Testis (tissue), 3 donors: ENCODE data around the gene PDIA4. TPM values are rescaled to one million over a fixed set of nuclear protein-coding genes. Genes with fewer than 3 reads are reported as not detected.

Source experiments
- DNase-seq: peaks from one replicate; pipeline ENCODE4 v3.0.0-alpha.2; 2019
- H3K27ac ChIP-seq, 2 donors: fragments of 200-600 bp; sonication (generic); one replicate each; pipeline ENCODE4 v1.5.1; 2019
- H3K27me3 ChIP-seq: fragments of 200-600 bp; sonication (generic); one replicate; pipeline ENCODE4 v1.5.1; 2019
- H3K36me3 ChIP-seq: fragments of 200-600 bp; sonication (generic); one replicate; pipeline ENCODE4 v1.5.1; 2017; ENCODE audit warnings: low read depth; ENCODE audit errors: missing control alignments
- H3K4me1 ChIP-seq: fragments of 200-600 bp; sonication (generic); one replicate; pipeline ENCODE4 v1.5.1; 2019
- H3K4me3 ChIP-seq, 2 donors: fragments of 200-600 bp; sonication (generic); one replicate each; pipeline ENCODE4 v1.5.1; 2017 to 2019
- H3K9me3 ChIP-seq: fragments of 200-600 bp; sonication (generic); one replicate; pipeline ENCODE4 v1.5.1; 2017
- POLR2A ChIP-seq: fragments of 450-650 bp; IDR thresholded peaks from one replicate; pipeline ENCODE4 v1.6.1; 2017; ENCODE audit warnings: antibody characterized with exemption, mild to moderate bottlenecking, moderate library complexity
- whole genome bisulfite sequencing, 2 donors: methylation state at CpG; one replicate each; pipeline ENCODE4 v1.1.5; 2018; 5-methylcytosine and 5-hydroxymethylcytosine counted together
- intact Hi-C: fragments of 100-400 bp; cut with DNase I; formaldehyde crosslinking; loops from one replicate; pipeline ENCODE4 v1.15.1; 2023; ENCODE audit warnings: low total_unique reads
- polyA plus RNA-seq: library from polyadenylated mRNA; stranded (reverse); fragments of 350-450 nt; fragmentation: Illumina TruSeq; extraction: RNeasy Lipid Tissue Mini Kit (QIAGEN cat#74804); gene quantifications from one replicate; pipeline ENCODE4 v1.2.3, GENCODE V29; 2014; ENCODE audit warnings: low read depth, low replicate concordance; ENCODE audit not compliant: insufficient read depth
- total RNA-seq, 2 donors: library from RNA; depleted of rRNA; stranded (reverse); fragments of >200 nt; gene quantifications; one replicate each; pipeline ENCODE4 v1.2.3, GENCODE V29; 2016
- TF ChIP-seq, protein P1 (sequence below), 3 experiments: fragments of 450-650 bp in 2 of 3; fragments of 200-600 bp in 1 of 3; sonication (generic) in 1 of 3; IDR thresholded peaks; one replicate each; pipeline ENCODE4 v1.5.1; 2016 to 2019; ENCODE audit warnings: antibody characterized with exemption in 3 of 3, mild to moderate bottlenecking in 2 of 3, moderate library complexity in 1 of 3

The PDIA4 gene
- total and polyA plus RNA-seq, 3 donors from 2014 or later, result 59.3 to 86.5 (median 67.1) TPM

DNA sequence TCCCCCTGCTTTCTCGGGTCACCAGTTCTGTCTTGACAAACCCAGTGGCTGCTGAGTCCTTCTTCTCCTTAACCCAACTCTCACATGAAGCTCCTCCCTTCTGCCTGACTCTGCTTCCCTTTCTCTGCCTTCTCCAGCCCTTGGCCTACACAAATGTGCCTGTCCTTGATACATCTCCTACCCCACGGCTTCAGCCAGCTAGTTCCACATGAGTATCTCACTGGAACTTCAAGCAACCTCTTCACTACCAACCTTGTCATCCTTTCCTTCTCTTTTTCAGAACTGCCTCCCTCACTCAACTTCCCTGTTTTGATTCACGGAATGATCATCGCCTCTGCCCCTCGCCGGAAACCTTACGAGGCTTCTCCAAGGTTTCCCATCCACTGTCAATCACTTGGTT is 55.9 kb downstream of the PDIA4 start:
- no peak overlapping the region for H3K27ac ChIP-seq
- no peaks in the 10 kb centered on the region for H3K4me1 ChIP-seq
- no peaks in the 10 kb centered on the region for H3K36me3 ChIP-seq
- DNase-seq, result no peak
- 78 to 82% methylated on average over 7 of the region's 7 CpGs for WGBS, 2 donors
- H3K4me3 ChIP-seq, result no peak overlapping the region
- H3K9me3 ChIP-seq, result no peaks in the 10 kb centered on the region
- TF ChIP-seq, protein P1, sequence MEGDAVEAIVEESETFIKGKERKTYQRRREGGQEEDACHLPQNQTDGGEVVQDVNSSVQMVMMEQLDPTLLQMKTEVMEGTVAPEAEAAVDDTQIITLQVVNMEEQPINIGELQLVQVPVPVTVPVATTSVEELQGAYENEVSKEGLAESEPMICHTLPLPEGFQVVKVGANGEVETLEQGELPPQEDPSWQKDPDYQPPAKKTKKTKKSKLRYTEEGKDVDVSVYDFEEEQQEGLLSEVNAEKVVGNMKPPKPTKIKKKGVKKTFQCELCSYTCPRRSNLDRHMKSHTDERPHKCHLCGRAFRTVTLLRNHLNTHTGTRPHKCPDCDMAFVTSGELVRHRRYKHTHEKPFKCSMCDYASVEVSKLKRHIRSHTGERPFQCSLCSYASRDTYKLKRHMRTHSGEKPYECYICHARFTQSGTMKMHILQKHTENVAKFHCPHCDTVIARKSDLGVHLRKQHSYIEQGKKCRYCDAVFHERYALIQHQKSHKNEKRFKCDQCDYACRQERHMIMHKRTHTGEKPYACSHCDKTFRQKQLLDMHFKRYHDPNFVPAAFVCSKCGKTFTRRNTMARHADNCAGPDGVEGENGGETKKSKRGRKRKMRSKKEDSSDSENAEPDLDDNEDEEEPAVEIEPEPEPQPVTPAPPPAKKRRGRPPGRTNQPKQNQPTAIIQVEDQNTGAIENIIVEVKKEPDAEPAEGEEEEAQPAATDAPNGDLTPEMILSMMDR (IDR thresholded peaks at IDR 0.05), result no peak
- no peak for TF ChIP-seq POLR2A
- intact Hi-C loops, result no loop called here
- H3K27me3 ChIP-seq, result no peaks in the 10 kb centered on the region

- Histone ChIP-seq H3K4me1 (peaks cover 6% of the 10 kb centered on the region), H3K36me3 (no peaks in the 10 kb centered on the region), H3K27me3 (no peaks in the 10 kb centered on the region), H3K27ac (no peak overlapping the region), H3K9me3 (no peaks in the 10 kb centered on the region), H3K4me3 (no peak overlapping the region)
- TF ChIP-seq, protein P1 (IDR thresholded peaks at IDR 0.05), result no peak
- TF ChIP-seq POLR2A, result no peak
- DNase-seq, result no peak
- 47 to 56% methylated on average over 3 of the region's 3 CpGs for WGBS, 2 donors
- intact Hi-C loops, result loop anchor here (5.0 kb wide), 1 partner anchor 465 kb away; no protein-coding TSS in a partner anchor
Observed at GRCh38 chr7:148967602-148968001, 60.7 kb downstream of the PDIA4 start.

DNA sequence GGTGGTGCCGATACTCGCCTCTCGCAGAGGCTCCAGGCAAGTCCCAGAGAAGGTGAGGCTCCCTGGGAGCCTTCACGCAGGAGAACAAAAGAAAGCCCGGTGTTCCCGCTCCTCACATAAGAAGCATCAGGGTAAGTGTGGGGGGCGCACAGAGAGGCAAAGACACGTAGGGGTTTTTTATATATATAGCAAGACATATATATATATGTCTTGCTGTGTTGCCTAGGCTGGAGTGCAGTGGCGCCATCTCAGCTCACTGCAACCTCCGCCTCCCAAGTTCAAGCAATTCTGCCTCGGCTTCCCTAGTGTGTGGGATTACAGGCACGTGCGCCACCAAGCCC is 61.3 kb downstream of the PDIA4 start:
- peak overlapping the region; percentile 42 to 44 for H3K4me3 ChIP-seq

GRCh38 chr7:148964483-148965267 is 63.6 kb downstream of the PDIA4 start:
- H3K4me3 ChIP-seq, result peak overlapping the region; percentile 29 to 55
- no peak for DNase-seq
- intact Hi-C loops, result loop anchor here (5.0 kb wide), 1 partner anchor 462 kb away; no protein-coding TSS in a partner anchor

More for the DNA sequence above, 61.3 kb downstream of the PDIA4 start:
- TF ChIP-seq, protein P1 (IDR thresholded peaks at IDR 0.05), result no peak
- TF ChIP-seq POLR2A, result no peak
- peak overlapping the region in 1 of 2 donors; percentile 21 for H3K27ac ChIP-seq
- H3K9me3 ChIP-seq, result no peaks in the 10 kb centered on the region
- no peak for DNase-seq
- WGBS, 2 donors, result 36 to 37% methylated on average over 8 to 13 of the region's 13 CpGs
- peaks cover 6% of the 10 kb centered on the region for H3K4me1 ChIP-seq
- intact Hi-C loops, result loop anchor here (5.0 kb wide), 1 partner anchor 465 kb away; no protein-coding TSS in a partner anchor
- no peaks in the 10 kb centered on the region for H3K36me3 ChIP-seq
- H3K27me3 ChIP-seq, result no peaks in the 10 kb centered on the region

More at GRCh38 chr7:148964483-148965267, 63.6 kb downstream of the PDIA4 start:
- peak overlapping the region; percentile 3 to 65 for H3K27ac ChIP-seq
- no peak for TF ChIP-seq POLR2A
- TF ChIP-seq, protein P1 (IDR thresholded peaks at IDR 0.05), result no peak
- WGBS, 2 donors, result 34 to 44% methylated on average over 15 of the region's 15 CpGs
- no peaks in the 10 kb centered on the region for H3K36me3 ChIP-seq
- H3K27me3 ChIP-seq, result no peaks in the 10 kb centered on the region
- H3K9me3 ChIP-seq, result no peaks in the 10 kb centered on the region
- H3K4me1 ChIP-seq, result peaks cover 6% of the 10 kb centered on the region
